CD14-positive monocyte (primary cell): ENCODE results near the gene SIRT7. TPM values are rescaled to one million over a fixed set of nuclear protein-coding genes. Genes with fewer than 3 reads are reported as not detected.

Source experiments
- DNase-seq, 3 donors: peaks; one replicate each; pipeline ENCODE4 v3.0.0-alpha.2; 2011 to 2022
- H2AFZ ChIP-seq: 2 replicates; pipeline ENCODE4 v1.6.0; 2012; ENCODE audit warnings: mild to moderate bottlenecking, low read depth, low read length, inconsistent platforms; ENCODE audit not compliant: insufficient read depth, poor library complexity, severe bottlenecking
- H3K27ac ChIP-seq, 2 donors: 1 replicate in 1 of 2; 2 replicates in 1 of 2; pipeline ENCODE4 v1.5.1; 2012 to 2013; ENCODE audit warnings: low read length in 2 of 2, control low read depth in 1 of 2, inconsistent platforms in 1 of 2, low read depth in 1 of 2, mild to moderate bottlenecking in 1 of 2
- H3K27me3 ChIP-seq, 2 donors: one replicate each; pipeline versions ENCODE4 v1.6.0 to v1.6.1; 2011 to 2013; ENCODE audit warnings: low read length in 2 of 2; ENCODE audit not compliant: control insufficient read depth in 2 of 2, insufficient read depth in 2 of 2
- H3K36me3 ChIP-seq, 2 donors: replicated peaks in 1 of 2; 1 replicate in 1 of 2; 2 replicates in 1 of 2; pipeline versions ENCODE4 v1.5.1 to v1.6.1; 2012 to 2013; ENCODE audit warnings: low read length in 2 of 2, control low read depth in 1 of 2, inconsistent platforms in 1 of 2, mild to moderate bottlenecking in 1 of 2; ENCODE audit not compliant: insufficient read depth in 2 of 2, control insufficient read depth in 1 of 2
- H3K4me1 ChIP-seq, 2 donors: 1 replicate in 1 of 2; 2 replicates in 1 of 2; pipeline versions ENCODE4 v1.5.1 to v1.6.1; 2012 to 2013; ENCODE audit warnings: low read length in 2 of 2, control low read depth in 1 of 2, inconsistent platforms in 1 of 2, mild to moderate bottlenecking in 1 of 2, moderate library complexity in 1 of 2; ENCODE audit not compliant: insufficient read depth in 2 of 2, control insufficient read depth in 1 of 2
- H3K4me2 ChIP-seq: replicated peaks from 2 replicates; pipeline ENCODE3; 2012; ENCODE audit warnings: low read length, moderate library complexity, mild to moderate bottlenecking; ENCODE audit not compliant: poor library complexity, severe bottlenecking; ENCODE audit errors: extremely low read depth
- H3K4me3 ChIP-seq, 3 experiments: fragments of 200-600 bp in 1 of 3; sonication (generic) in 1 of 3; replicated peaks in 1 of 3; 1 replicate in 2 of 3; 2 replicates in 1 of 3; pipeline ENCODE4 v1.5.1; 2011 to 2013; ENCODE audit warnings: low read length in 3 of 3, mild to moderate bottlenecking in 3 of 3, control low read depth in 2 of 3, low read depth in 2 of 3, inconsistent platforms in 1 of 3, moderate library complexity in 1 of 3
- H3K79me2 ChIP-seq: 2 replicates; pipeline ENCODE4 v1.6.0; 2012; ENCODE audit warnings: mild to moderate bottlenecking, control low read depth, inconsistent platforms, low read length, moderate library complexity; ENCODE audit not compliant: insufficient read depth
- H3K9ac ChIP-seq: 2 replicates; pipeline ENCODE4 v1.6.0; 2017; ENCODE audit warnings: low read length, mild to moderate bottlenecking; ENCODE audit not compliant: insufficient read depth, poor library complexity, severe bottlenecking
- H3K9me3 ChIP-seq, 2 donors: replicated peaks in 1 of 2; 1 replicate in 1 of 2; 2 replicates in 1 of 2; pipeline versions ENCODE4 v1.5.1 to v1.6.1; 2012 to 2013; ENCODE audit warnings: low read length in 2 of 2, control low read depth in 1 of 2; ENCODE audit not compliant: control insufficient read depth in 1 of 2, insufficient read depth in 1 of 2
- H4K20me1 ChIP-seq: 2 replicates; pipeline ENCODE4 v1.6.0; 2012; ENCODE audit warnings: mild to moderate bottlenecking, low read length, control low read depth, moderate library complexity; ENCODE audit not compliant: insufficient read depth
- H3K27ac Mint-ChIP-seq, 7 donors: one replicate each; pipeline ENCODE4 v1.8.0; 2020; ENCODE audit warnings: mild to moderate bottlenecking in 7 of 7, mixed read lengths in 7 of 7, moderate library complexity in 6 of 7, inconsistent platforms in 2 of 7
- H3K27me3 Mint-ChIP-seq, 3 donors: one replicate each; pipeline ENCODE4 v1.8.0; 2021 to 2022; ENCODE audit warnings: low read depth in 3 of 3, mild to moderate bottlenecking in 3 of 3, mixed read lengths in 3 of 3, moderate library complexity in 3 of 3, inconsistent platforms in 1 of 3
- H3K36me3 Mint-ChIP-seq, 2 donors: one replicate each; pipeline ENCODE4 v1.8.0; 2020; ENCODE audit warnings: mixed read lengths in 2 of 2, inconsistent platforms in 1 of 2, mild to moderate bottlenecking in 1 of 2
- H3K4me1 Mint-ChIP-seq: one replicate; pipeline ENCODE4 v1.8.0; 2020; ENCODE audit warnings: mild to moderate bottlenecking, mixed read lengths
- H3K4me3 Mint-ChIP-seq, 2 donors: one replicate each; pipeline ENCODE4 v1.8.0; 2020; ENCODE audit warnings: mild to moderate bottlenecking in 2 of 2, mixed read lengths in 2 of 2, moderate library complexity in 1 of 2
- H3K9me3 Mint-ChIP-seq, 7 donors: one replicate each; pipeline ENCODE4 v1.8.0; 2020 to 2022; ENCODE audit warnings: mixed read lengths in 7 of 7, mild to moderate bottlenecking in 6 of 7, moderate library complexity in 6 of 7, inconsistent platforms in 2 of 7
- WGBS: methylation state at CpG from one replicate; pipeline ENCODE4 v1.1.5; 2013; ENCODE audit warnings: missing lambda C conversion rate; ENCODE audit not compliant: insufficient coverage; 5-methylcytosine and 5-hydroxymethylcytosine counted together
- intact Hi-C, 2 donors: fragments of 100-400 bp; cut with micrococcal nuclease; formaldehyde crosslinking; loops; one replicate each; pipeline versions ENCODE4 v1.15.0 to v1.15.1; 2023
- polyA plus RNA-seq, 3 donors: library from polyadenylated mRNA; depleted of rRNA in 1 of 3; unstranded in 2 of 3; stranded (reverse) in 1 of 3; fragments of 300-500 nt in 2 of 3; fragments of >200 nt in 1 of 3; fragmentation: Illumina TruSeq in 2 of 3; gene quantifications; 1 replicate in 2 of 3; 2 replicates in 1 of 3; pipeline ENCODE4 v1.2.3, GENCODE V29; 2012 to 2021
- TF ChIP-seq, protein P1 (sequence below): fragments of 200-600 bp; IDR thresholded peaks from one replicate; pipeline ENCODE4 v1.8.0; 2022; ENCODE audit warnings: antibody characterized with exemption, mild to moderate bottlenecking

The SIRT7 gene
- polyA plus RNA-seq, 3 donors = 22.5 to 73.5 (median 23.7) TPM

DNA sequence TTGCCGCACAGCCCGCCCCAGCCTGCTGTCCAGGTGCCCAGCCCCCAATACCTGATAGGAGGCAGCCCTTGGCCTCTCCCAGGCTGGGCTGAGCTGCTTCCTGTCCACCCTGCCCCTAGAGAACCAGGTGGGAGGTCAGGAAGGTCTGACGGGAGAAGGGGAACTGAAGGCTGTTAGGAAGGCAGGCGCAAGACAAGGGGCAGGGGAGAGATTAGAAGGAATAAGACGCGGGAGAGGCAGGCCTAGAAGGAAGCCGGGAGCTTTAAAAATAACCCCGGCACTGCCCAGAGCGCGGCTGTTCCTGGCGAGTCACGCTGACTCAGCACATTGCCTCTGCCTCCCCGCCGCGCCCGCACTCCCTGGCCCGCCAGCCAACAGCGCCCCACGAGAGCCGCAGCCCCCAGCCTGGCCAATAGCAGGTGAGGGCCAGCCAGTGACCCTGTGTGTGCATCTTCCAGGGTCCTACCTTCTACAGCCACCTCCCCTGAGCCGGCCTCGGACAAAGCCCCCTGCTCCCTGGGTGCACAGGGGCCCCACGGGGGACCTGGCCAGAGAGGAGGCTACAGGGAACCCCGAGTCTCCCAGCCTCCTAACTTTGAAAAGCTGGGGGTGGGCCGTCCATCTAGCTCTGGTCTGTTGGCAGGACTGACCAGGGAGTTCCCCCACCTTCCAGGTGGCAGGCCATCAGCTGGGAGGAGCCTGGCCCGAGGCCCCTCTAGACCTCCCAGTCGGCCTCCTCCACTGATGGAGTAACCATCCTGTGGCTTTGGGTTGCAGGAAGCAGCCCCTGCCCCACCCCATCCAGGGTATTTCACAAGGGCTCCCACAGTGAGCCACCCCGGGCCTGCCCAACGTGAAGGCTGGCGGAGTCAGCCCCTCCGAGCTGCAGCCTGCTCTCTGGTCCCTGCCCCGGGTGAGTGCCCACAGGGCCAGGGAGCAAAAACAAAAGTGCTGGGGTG lies 5.6 kb upstream of the SIRT7 start:
- intact Hi-C loops = no loop called here
- Histone ChIP-seq H4K20me1 (peaks cover 76% of the 10 kb centered on the region), H3K36me3 (peaks cover 17 to 22% of the 10 kb centered on the region in 2 donors), H3K27ac (peak overlapping the region; percentile 76 to 95), H3K27me3 (peaks cover 3 to 6% of the 10 kb centered on the region in 2 donors), H3K9ac (peak overlapping the region; percentile 73), H3K79me2 (peaks cover 86% of the 10 kb centered on the region), H3K4me1 (peaks cover 85 to 91% of the 10 kb centered on the region in 2 donors), H3K9me3 (no peaks in the 10 kb centered on the region), H2AFZ (no peak overlapping the region), H3K4me3 (peak overlapping the region; percentile 30 to 81 (median 36)), H3K4me2 (peak overlapping the region; percentile 90)
- peaks cover 20 to 35% of the 10 kb centered on the region in 2 donors for H3K36me3 Mint-ChIP-seq
- H3K27me3 Mint-ChIP-seq = peaks cover 2 to 7% (median 5%) of the 10 kb centered on the region in 3 donors
- 0% methylated on average over 27 of the region's 32 CpGs for WGBS
- H3K9me3 Mint-ChIP-seq = peaks cover 0 to 1% (median 0%) of the 10 kb centered on the region in 7 donors
- peak overlapping the region; percentile 75 to 92 for H3K4me3 Mint-ChIP-seq
- TF ChIP-seq, protein P1, sequence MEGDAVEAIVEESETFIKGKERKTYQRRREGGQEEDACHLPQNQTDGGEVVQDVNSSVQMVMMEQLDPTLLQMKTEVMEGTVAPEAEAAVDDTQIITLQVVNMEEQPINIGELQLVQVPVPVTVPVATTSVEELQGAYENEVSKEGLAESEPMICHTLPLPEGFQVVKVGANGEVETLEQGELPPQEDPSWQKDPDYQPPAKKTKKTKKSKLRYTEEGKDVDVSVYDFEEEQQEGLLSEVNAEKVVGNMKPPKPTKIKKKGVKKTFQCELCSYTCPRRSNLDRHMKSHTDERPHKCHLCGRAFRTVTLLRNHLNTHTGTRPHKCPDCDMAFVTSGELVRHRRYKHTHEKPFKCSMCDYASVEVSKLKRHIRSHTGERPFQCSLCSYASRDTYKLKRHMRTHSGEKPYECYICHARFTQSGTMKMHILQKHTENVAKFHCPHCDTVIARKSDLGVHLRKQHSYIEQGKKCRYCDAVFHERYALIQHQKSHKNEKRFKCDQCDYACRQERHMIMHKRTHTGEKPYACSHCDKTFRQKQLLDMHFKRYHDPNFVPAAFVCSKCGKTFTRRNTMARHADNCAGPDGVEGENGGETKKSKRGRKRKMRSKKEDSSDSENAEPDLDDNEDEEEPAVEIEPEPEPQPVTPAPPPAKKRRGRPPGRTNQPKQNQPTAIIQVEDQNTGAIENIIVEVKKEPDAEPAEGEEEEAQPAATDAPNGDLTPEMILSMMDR = no peak
- peak overlapping the region; percentile 90 to 97 (median 93) for H3K27ac Mint-ChIP-seq
- peak; percentile 78 to 88 (median 88) for DNase-seq
- H3K4me1 Mint-ChIP-seq = peaks cover 77% of the 10 kb centered on the region

DNA sequence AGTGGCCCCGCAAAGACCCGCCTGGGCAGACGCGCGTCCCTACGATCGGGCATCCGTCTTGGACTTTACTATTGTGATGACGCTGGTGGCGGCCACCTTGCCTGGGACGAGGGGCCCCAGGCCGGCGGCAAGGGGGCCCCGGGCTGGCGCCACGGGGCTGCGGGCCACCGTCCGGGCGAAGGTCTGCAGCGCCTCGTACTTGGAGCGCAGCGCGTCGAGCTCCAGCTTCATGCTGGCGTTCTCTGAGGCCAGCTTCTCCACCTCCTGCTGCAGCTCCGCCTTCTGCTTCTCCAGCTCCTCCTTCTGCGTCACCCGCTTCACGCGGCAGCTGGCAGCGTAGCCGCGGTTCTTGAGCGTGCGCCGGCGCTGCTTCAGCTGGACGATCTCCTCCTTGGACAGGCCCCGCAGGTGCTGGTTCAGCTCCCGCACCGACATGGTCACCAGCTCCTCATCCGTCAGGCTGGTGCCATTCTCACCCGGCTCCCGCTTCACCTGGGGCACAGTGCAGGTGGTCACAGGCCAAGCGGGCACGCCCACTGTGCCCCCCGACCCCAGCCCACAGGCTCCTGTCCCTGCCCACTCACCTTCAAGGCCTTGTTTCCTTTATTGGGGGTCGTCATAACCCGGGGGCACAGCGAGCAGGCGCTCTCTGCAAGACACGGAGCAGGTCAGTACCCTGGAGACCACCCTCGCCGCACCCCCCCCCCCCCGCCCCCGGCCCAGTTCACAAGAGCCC lies 4.8 kb upstream of the SIRT7 start:
- peaks cover 78% of the 10 kb centered on the region for H4K20me1 ChIP-seq
- H3K4me1 ChIP-seq = peaks cover 85 to 88% of the 10 kb centered on the region in 2 donors
- TF ChIP-seq, protein P1 = no peak

More for the DNA sequence above, 4.8 kb upstream of the SIRT7 start:
- H3K27ac Mint-ChIP-seq = peak overlapping the region; percentile 75 to 97 (median 92)
- DNase-seq = peak in 1 of 3 donors; percentile 34
- Histone ChIP-seq H3K27ac (peak overlapping the region; percentile 77 to 95), H3K27me3 (no peaks in the 10 kb centered on the region), H2AFZ (no peak overlapping the region), H3K9ac (peak overlapping the region; percentile 73), H3K9me3 (no peaks in the 10 kb centered on the region), H3K4me2 (peak overlapping the region; percentile 90), H3K79me2 (peaks cover 94% of the 10 kb centered on the region), H3K4me3 (peak overlapping the region; percentile 30 to 81 (median 36)), H3K36me3 (peaks cover 17 to 22% of the 10 kb centered on the region in 2 donors)
- H3K4me3 Mint-ChIP-seq = peak overlapping the region; percentile 59 to 83
- WGBS = 68% methylated on average over 42 of the region's 58 CpGs
- peaks cover 78% of the 10 kb centered on the region for H3K4me1 Mint-ChIP-seq
- intact Hi-C loops = no loop called here
- peaks cover 20 to 35% of the 10 kb centered on the region in 2 donors for H3K36me3 Mint-ChIP-seq
- H3K9me3 Mint-ChIP-seq = peaks cover 0 to 1% (median 0%) of the 10 kb centered on the region in 7 donors
- no peaks in the 10 kb centered on the region for H3K27me3 Mint-ChIP-seq
